Hepatocyte (in vitro differentiated cells): ENCODE data around the gene TCAP.

ENCODE experiments used
- CTCF ChIP-seq: fragments of 200-600 bp; sonication (generic); IDR thresholded peaks from 2 replicates; pipeline ENCODE4 v1.5.1; 2016; ENCODE audit warnings: antibody characterized with exemption, mild to moderate bottlenecking; ENCODE audit not compliant: poor library complexity
- EZH2 ChIP-seq: fragments of 200-600 bp; sonication (generic); IDR thresholded peaks from 2 replicates; pipeline ENCODE4 v1.6.1; 2016; ENCODE audit warnings: antibody characterized with exemption, mild to moderate bottlenecking, borderline replicate concordance
- EZH2phosphoT487 ChIP-seq: fragments of 200-600 bp; sonication (generic); IDR thresholded peaks from one replicate; pipeline ENCODE4 v1.6.1; 2018; ENCODE audit warnings: antibody characterized with exemption, mild to moderate bottlenecking, low read depth, moderate library complexity; ENCODE audit not compliant: unreplicated experiment, severe bottlenecking

- TF ChIP-seq CTCF (no peak), EZH2 (no peak), EZH2phosphoT487 (no peak)
Observed at GRCh38 chr17:39667262-39667944, 2.3 kb downstream of the TCAP start.
